GM18502 (cell line): ENCODE measurements around the gene GORASP1.
A peak's percentile ranks its signal among the peaks of the same experiment; 100 is the strongest.

ENCODE experiments used
- ATAC-seq: cut with Tn5 transposase; IDR thresholded peaks from one replicate; pipeline ENCODE4 v1.9.1; 2021; ENCODE audit warnings: mild to moderate bottlenecking; ENCODE audit not compliant: unreplicated experiment, poor library complexity

Gene GORASP1

DNA sequence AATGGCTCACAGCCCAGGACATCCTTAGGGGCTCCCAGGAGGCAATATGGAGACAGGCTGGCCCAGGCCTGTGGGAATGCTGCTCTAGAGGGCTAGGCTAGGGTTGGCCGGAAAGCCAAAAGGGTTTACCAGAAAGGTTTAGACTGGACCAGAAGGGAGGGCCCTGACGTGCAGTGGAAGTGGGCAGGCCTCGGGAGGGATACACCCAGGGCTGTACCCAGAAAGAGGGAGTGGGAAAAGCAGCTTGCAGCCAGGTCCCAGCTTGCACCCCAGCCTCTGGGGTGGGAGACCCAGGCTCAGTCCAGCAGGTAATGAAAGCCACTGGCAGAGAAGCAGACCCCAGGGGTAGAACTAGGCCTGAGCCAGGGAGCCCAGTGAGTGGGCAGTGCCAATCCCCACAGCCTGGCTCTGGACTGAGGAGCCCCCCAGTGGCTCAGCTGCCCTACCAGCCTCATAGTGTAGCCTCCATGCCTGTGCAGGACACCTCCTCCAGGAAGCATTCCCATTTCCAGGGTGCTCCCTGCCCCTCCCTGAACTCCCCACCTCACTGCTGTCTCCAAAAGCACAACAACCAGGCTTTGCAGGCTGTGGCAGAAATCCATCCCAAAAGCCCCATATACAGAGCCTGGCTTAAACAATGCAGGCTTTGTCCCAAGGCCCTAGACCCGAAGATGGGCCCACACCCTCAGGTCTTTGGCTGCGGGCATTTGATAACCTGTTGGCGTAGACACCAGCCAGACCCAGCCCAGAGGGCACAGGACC is 3.5 kb downstream of the GORASP1 start:
- ATAC-seq: no peak

DNA sequence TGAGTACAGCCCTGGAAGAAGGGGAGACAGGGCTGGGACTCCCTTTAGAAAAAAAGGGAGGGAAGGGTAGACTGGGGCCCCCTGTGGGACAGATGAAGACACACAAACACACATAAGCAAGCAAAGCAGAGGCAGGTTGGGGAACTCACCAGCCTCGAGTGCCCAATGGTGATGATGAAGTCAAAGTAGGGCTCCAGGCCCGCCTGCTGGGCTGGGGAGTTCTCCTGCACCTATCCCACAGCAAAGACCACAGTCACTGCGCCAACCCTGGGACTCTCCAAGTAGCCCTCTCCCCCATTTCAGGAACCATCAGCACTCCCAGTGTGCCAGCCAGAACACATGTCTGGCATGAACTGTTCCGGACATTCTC is 4.1 kb downstream of the GORASP1 start:
- no peak for ATAC-seq

DNA sequence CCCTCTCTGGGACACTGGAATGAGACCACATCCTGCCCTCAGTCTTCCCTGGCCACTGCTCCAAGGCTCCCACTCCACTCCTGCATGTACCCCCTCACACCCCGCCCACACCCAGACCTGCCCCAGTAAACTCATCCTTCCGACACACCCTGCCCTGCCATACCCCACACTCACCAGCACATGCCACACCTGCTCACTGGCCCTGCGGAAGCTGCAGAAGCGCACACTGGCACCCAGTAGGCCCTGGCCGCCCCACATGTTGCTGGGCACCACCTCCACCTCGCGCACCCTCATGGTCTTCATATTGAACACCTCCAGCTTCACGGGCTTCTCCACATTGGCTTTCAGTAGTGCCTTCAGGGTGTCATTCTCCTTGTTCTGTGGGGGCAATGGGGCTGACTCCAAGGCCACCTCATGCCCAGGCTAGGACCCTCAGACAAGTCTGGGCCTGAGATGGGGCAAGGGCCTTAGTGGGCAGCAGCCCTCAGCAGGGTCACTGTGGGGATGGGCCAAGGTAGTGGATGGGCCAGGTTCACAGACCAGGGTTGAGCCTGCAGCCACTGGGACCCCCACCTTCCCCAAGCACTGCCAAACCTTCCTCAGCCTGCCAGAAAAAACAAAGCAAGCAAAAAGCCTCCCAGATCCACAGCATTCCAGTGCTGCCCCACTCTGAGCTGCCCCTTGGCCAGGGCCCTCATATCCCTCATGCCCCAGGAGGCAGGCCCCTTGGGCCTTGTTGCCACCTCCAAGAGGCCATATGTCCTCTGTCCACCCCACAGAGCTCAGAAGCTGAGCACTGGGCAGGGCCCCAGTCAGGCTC is 4.7 kb downstream of the GORASP1 start:
- no peak for ATAC-seq

DNA sequence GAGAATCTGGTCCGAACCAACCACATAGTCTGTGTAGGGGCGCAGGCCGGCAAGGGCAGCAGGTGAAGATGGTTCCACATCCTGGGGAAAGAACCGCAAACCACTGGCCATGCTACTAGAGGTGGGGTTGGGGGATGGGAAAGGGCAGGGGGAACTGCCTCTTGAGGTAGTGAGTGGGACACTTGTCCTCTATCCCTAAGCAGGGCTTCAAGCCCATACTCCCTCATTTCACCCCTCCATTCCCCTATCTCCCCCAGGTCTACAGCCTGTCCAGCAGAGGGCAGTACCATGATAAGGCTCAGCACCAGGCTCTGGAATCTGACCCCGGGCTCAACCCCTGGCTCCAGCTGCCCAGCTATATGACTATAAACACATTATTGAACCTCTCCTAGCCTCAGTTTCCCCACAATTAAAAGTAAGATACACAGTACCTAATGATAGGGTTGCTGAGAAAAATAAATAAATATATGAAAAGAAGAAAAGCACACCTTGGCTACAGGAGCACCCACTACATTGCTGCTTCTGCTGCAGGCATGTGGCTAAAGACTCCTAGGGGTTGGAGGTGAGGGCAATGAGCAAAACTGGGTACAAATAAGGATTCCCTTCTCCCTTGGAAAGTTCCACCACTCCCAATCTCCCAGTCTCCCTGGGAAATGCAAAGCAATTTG is 6.3 kb downstream of the GORASP1 start:
- peak; percentile 65 for ATAC-seq

DNA sequence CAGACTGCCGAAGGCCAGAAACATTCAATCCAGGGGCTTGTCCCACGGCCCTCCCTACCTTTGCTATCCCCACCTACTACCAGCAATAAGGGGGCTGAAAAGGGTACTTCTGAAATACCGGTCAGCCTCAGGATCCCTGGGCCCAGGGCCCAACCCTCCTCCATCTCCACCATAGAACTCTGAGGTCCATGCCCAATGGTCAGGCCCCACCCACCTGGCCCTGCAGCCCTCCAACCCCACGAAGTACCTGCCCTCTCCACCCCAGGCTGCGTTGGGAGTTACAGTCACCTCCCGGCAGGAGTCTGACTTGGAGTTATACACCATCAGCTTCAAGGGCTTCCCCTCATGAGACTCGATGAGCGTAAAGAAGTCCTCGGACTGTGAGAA is 6.9 kb downstream of the GORASP1 start:
- no peak for ATAC-seq

DNA sequence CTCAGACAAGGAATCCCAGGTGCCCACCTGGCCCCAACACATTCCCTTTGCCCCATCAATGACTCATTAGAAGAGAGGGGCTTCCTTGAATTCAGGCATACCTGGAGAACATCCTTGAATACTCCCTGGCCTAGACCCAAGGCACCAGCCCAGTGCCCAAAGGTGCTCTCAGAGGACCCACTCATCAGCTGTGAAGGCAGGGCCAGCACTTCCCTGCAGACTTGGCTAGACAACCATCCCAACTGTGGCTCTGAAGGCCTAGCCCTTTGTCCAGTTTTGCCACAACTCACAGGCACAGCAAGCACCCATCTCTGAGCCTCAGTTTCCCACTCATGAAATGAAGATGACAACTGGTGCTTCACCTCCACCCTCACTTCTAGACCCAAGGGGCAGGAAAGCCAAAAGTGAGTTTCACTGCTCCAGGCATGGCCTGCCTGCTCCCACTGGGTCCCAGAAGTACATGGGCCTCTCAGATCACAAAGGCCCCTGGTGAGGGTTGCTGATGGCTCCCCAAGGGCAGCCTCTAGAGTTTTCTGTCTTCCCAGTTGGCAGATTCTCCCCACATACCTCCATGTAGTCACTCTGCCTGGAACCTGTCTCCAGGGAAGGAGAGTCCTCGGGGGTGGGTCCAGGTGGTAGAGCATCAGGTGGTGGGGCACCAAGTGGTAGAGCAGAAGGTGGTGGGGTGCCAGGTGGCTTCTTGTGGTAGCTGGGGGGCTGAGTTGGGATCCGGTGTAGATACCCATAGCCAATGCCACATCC is 7.5 kb downstream of the GORASP1 start:
- no peak for ATAC-seq

DNA sequence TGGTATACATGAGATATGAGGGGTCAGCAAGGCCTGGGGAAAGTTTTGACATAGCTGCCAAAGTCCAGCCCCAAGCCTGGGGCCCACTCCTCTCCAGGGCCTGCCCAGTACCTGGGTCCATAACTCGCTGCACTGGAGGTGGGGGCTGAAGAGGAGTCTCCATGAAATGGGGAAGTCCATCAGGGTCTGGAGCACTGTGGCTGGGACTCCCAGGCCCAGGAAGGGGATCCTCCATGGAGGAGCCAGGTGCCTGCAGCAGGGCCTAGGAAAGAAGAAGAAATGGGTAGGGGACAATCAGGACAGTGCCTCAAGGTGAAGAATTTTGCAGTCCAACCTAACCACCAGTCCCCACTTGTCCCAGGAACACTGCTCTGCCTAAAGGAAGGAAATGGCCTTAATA is 8.2 kb downstream of the GORASP1 start:
- ATAC-seq: no peak

DNA sequence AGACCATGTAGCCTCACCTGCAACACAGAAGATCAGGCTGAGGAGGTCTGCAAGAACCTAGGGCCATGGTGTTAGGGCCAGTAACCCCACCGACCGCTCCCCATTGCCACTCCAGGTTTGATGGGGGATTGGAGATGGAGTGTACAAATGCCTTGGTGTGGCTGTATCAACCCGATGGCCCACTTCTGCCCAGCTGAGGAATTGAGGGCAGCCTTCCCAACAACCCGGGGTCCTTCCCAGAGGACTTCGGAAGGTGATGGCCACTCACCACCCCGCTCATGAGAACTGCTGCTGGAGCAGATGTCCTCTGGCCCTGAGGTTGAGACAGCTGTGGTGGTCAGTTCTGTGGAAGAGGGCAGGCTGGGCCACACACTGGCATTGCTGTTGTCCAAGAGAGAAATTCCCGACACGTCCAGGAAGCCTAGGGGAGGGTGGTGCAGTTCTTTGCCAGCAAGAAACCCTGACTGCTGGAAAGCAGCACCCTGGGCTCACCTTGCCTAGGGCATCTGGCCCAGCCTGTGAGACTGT is 8.9 kb downstream of the GORASP1 start:
- no peak for ATAC-seq

DNA sequence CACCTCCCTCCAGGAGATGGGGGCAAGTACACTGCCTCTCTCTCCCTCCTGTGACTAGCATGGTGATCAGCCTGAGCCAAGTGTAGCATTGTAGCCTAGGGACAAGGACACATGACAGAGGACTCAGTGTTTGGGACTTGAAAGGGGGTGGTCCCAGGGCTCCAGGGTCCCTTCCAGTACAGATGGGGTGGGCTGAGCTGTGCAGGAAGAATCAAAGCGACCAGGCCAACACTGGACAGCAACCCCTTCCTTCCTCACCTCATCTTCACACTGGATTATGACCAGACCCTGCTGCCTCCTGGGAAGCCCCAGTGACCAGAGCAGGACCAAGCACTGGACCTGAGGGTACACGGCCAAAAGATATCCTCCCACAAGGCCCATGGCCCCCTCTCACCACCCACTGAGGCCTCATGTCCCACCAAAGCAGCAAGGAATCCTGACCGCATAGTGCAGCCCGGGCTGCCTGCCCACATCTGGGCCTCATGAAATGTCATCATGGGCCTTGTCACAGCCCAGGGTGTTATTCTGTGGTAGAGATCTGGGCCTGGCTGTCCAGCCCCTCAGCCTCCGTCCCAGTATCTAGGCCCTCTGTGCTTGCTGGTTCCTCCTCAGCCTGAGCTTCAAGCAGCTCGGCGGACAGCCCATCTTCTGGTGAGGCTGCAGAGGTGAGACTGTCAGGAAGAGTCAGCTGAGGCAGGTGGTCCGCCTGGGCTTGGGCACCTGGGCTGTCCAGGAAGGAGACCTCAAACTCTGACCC is 9.5 kb downstream of the GORASP1 start:
- ATAC-seq: no peak

DNA sequence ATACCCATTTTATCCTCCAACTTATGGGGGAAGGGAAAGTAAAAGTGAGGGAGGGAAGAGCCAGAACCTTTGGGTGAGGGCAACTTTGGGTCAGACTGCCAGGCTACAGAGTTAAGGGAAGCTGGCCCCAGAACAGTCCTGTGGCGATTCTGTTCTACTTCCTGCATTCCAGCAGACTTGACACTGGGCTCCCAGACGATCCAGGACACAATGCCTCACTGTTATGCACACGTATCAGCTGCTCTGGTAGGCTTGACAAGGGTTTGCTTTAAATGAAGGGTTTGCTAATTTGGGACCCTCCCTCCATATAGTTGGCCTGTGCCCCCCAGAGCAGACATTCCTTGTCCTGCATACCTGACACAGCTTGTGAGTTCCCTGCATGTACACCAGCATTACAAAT is 10.7 kb downstream of the GORASP1 start:
- no peak for ATAC-seq

DNA sequence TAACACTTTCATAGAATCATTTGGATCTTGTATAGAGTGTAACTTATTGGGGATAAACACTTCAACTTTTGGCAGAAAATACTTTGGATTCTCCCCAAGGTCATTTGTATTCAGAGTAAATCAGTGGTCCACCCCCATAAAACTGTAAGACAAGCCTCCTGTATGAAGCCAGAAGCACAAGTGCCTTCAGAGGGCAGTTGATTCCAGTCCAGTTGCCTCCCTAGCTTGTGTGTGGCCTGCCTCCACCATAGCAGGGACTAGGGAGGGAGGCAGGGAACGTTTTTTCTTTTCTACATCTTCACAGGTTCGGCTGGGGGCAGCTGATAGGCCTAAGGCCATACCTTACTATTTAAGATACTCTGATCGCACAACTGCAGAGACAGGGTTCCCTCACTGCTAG is 11.6 kb downstream of the GORASP1 start:
- ATAC-seq: no peak

DNA sequence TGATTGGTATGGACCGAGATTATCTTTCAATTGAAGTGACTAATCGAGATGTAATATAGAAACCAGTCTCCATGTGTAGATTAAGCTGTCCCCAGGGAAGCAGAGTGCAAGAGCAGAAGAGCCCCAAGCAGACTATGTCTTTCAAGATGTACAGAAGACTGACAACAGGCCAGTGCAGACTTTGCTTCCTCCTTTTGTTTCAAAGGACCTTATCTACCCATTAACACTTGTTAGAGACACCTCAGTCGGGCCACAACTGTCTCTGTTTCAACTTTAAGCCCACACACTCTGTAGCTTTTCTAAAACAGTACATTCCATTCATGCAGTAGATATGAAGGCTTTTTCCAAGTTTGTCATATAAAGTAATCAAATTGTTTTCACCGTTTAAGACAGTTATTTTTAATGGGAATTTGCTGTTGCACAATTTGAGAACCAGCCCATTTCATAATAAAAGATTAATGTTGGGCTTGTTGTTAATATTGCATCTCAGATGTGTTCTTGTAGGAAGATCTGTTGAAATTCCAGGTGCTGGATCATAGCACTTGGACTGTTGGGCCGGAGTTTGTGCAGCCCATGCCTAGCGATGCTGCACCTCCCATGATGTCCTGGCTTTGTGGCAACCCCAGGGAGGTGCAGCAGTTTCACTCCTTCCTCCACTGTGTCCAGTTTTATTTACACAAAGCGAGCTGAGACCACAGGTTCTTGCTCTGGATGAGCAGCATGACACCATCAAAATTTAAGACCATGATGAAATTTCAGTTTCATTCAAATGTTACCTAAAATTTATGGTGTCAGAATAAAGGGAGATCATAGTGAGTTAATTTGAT is 12.4 kb downstream of the GORASP1 start:
- no peak for ATAC-seq

DNA sequence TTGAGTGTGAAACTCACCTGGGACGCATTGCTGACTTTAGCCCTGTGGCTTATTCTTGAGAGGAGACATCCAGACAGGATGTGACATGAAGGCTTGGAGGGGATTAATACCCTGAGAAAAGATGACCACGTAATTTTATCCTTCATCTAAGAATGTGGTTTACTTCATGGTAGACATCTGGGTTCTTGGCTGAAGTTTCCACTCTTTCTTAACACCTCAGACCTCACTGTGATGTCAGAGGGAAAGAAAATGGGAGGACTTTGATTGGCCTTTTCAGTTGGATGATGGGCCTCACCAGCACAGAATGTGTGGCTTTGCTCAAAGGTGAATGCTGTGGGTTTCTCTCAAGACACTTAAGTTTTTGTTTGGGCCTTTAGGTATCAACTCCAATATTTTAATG is 16.5 kb downstream of the GORASP1 start:
- no peak for ATAC-seq

DNA sequence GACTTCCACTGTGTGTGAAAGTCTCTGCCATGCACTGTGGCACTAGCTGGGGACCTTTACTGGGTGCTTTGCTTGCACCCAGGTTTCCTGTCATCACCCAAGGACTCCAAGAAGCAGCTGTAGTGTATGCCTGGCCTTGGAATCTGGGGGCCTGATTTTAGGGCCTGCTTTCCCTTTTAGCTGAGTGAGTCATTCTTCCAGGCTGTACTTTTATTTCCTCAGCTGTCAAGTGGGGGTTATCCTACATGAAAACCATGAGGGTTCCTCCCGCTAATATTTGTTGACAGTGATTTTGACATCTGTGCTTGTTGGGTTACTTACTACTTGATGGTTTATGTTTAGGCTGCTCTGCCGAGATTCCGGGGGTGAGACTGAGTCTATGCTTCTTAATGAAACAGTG is 18.5 kb downstream of the GORASP1 start:
- no peak for ATAC-seq

DNA sequence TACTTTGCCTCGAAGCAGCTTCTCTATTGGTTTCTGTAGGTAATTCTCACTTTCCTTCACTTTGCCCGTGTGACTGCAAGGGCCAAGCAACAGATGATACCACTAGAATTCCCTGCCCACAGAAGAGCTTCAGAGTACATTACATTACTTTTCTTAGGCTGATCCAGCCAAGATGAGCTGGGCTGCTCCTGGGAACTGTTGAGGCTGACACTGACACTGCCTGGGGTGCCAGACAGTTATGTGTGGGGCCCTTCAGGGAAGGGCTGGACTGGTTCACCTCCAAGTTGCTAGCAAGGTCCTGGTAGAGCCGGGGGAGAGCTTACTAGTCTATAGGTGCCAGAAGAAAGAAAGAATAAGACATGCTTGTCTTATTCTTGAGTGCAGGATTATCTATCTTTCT is 19.0 kb downstream of the GORASP1 start:
- no peak for ATAC-seq

DNA sequence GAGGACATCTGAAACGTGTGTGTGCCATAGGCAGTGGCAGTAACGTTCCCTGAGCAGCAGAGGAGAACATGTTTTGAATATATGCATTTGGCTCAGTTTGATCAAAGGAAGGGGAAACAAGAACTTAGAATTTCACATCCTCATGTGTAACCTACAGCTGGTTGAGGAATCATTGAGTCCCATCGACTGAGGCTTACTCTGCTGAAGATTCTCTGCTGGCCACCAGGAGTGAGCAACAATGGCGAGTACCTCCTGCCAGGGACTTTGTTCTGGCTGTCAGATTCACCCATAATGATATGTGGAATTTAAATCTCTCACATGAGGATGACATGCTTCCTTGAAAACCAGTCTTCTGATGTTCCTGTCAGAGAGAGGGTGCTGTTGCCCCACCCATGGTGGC is 21.3 kb downstream of the GORASP1 start:
- no peak for ATAC-seq

DNA sequence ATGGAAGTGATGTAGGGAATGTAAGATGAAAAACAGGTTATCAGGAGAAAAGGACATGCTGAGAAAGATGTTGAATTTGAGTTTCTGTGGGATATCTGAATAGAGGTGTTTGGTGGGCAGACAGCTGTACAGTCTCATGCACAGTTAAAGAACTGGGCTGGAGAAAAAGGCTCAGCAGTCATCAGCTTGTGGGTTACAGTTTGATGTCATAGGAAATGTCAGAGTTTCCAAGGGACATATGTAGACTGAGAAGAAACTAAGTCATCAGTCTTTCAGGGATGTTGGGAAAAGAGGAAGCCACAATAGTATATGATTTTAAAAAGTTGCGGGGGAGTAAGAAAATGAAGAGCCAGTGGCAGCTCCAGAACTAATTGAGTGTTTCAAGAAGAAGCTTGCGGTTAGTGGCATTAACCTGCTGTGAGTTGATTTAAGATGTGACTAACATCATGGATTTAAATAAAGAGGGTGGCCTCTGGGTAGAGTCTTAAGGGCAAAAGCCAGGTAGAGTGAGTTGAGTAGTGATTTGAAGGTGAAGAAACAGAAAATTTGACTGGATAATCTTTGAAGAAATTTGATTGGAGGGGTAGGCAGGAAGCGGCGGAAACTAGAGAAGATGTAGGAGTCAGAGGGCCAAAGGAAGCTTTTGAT is 24.6 kb downstream of the GORASP1 start:
- ATAC-seq: no peak

DNA sequence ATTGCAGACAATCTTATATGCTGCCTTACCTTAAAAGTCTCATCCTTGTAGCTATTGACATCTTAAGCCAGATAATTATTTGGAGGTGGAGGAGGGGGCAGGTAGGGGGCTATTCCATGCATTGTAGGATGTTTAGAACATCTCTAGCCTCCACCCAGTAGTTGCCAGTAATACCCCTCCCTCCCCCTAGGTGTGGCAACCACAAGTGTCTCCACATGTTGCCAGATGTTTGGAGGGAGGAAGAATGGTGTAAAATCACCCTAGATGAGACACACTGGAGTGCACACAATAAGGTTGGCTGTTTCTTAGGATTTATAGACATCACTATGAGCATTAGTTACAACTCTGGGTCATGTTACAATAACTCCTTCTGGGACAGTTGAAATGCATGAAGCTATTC is 27.4 kb downstream of the GORASP1 start:
- ATAC-seq: no peak
